HepG2 (cell line): ENCODE measurements around the gene BCL2L2. TPM values are rescaled to one million over a fixed set of nuclear protein-coding genes. Genes with fewer than 3 reads are reported as not detected.

Experiments used
- BRD4 ChIP-seq: sonication (generic); formaldehyde crosslinking; IDR thresholded peaks from 2 replicates; pipeline ENCODE4 v1.4.0; 2020; ENCODE audit warnings: missing genetic modification reagents
- ELF3 ChIP-seq: IDR thresholded peaks from 2 replicates; pipeline ENCODE4 v1.6.1; 2016; ENCODE audit warnings: missing genetic modification reagents, missing compliant biosample characterization
- FLYWCH1 ChIP-seq: sonication (generic); formaldehyde crosslinking; IDR thresholded peaks from 2 replicates; pipeline ENCODE4 v1.8.1; 2023; ENCODE audit warnings: mild to moderate bottlenecking, missing genetic modification reagents
- FOSL2 ChIP-seq: sonication (generic); formaldehyde crosslinking; IDR thresholded peaks from 2 replicates; pipeline ENCODE4 v1.4.0; 2020; ENCODE audit warnings: missing genetic modification reagents
- FOXC1 ChIP-seq: sonication (generic); formaldehyde crosslinking; IDR thresholded peaks from 2 replicates; pipeline ENCODE4 v1.8.0; 2022; ENCODE audit warnings: mild to moderate bottlenecking, missing genetic modification reagents, borderline replicate concordance
- HIVEP1 ChIP-seq: sonication (generic); formaldehyde crosslinking; IDR thresholded peaks from 2 replicates; pipeline ENCODE4 v1.4.0; 2020; ENCODE audit warnings: mild to moderate bottlenecking, missing genetic modification reagents
- JDP2 ChIP-seq: sonication (generic); formaldehyde crosslinking; IDR thresholded peaks from 2 replicates; pipeline ENCODE4 v1.8.1; 2022; ENCODE audit warnings: missing genetic modification reagents, borderline replicate concordance
- JUN ChIP-seq: sonication (generic); formaldehyde crosslinking; IDR thresholded peaks from 2 replicates; pipeline ENCODE4 v1.4.0; 2020; ENCODE audit warnings: mild to moderate bottlenecking, missing genetic modification reagents
- NFATC3 ChIP-seq: sonication (generic); formaldehyde crosslinking; IDR thresholded peaks from 2 replicates; pipeline ENCODE4 v1.5.1; 2020; ENCODE audit warnings: mild to moderate bottlenecking, missing genetic modification reagents
- PHF8 ChIP-seq: sonication (generic); formaldehyde crosslinking; IDR thresholded peaks from 2 replicates; pipeline ENCODE4 v1.5.0; 2020; ENCODE audit warnings: missing genetic modification reagents
- TEAD2 ChIP-seq: sonication (generic); formaldehyde crosslinking; IDR thresholded peaks from 2 replicates; pipeline ENCODE4 v1.9.0; 2021; ENCODE audit warnings: missing genetic modification reagents
- THAP11 ChIP-seq: IDR thresholded peaks from 2 replicates; pipeline ENCODE4 v1.6.1; 2016; ENCODE audit warnings: missing biosample characterization, missing genetic modification reagents
- TOE1 ChIP-seq: sonication (generic); formaldehyde crosslinking; IDR thresholded peaks from 2 replicates; pipeline ENCODE4 v1.4.0; 2020; ENCODE audit warnings: mild to moderate bottlenecking, missing genetic modification reagents
- YEATS4 ChIP-seq: sonication (generic); formaldehyde crosslinking; IDR thresholded peaks from 2 replicates; pipeline ENCODE4 v1.4.0; 2020; ENCODE audit warnings: missing genetic modification reagents, borderline replicate concordance
- ZNF446 ChIP-seq: sonication (generic); formaldehyde crosslinking; IDR thresholded peaks from 2 replicates; pipeline ENCODE4 v1.5.0; 2020; ENCODE audit warnings: mild to moderate bottlenecking, missing genetic modification reagents
- ZNF468 ChIP-seq: sonication (generic); formaldehyde crosslinking; IDR thresholded peaks from 2 replicates; pipeline ENCODE4 v1.8.0; 2022; ENCODE audit warnings: mild to moderate bottlenecking, moderate library complexity, missing genetic modification reagents
- ZNF550 ChIP-seq: sonication (generic); formaldehyde crosslinking; IDR thresholded peaks from 2 replicates; pipeline ENCODE4 v1.4.0; 2020; ENCODE audit warnings: mild to moderate bottlenecking, missing genetic modification reagents, borderline replicate concordance
- ZNF781 ChIP-seq: sonication (generic); formaldehyde crosslinking; IDR thresholded peaks from 2 replicates; pipeline ENCODE4 v1.5.1; 2020; ENCODE audit warnings: borderline replicate concordance, mild to moderate bottlenecking, missing genetic modification reagents; ENCODE audit errors: not compliant biosample characterization
- polyA plus RNA-seq, 8 experiments: library from polyadenylated mRNA; depleted of rRNA in 3 of 8; stranded (reverse) in 7 of 8; unstranded in 1 of 8; fragments of >200 nt; fragmentation: Illumina TruSeq in 4 of 8; extraction: Trizol in 4 of 8; gene quantifications; 2 replicates each; pipeline versions ENCODE4 v1.2.1 to v1.2.3, GENCODE V29; 2011 to 2016; ENCODE audit warnings: low read depth in 4 of 8, missing spikeins in 1 of 8, mixed read lengths in 1 of 8; ENCODE audit not compliant: insufficient read depth in 1 of 8
- total RNA-seq, 5 experiments: library from RNA; depleted of rRNA; stranded (reverse); fragments of >200 nt; fragmentation: Illumina TruSeq; extraction: Trizol; gene quantifications; 2 replicates each; pipeline ENCODE4 v1.2.3, GENCODE V29; 2016; ENCODE audit warnings: low read depth in 1 of 5
- TF ChIP-seq, protein P1 (sequence below): sonication (generic); formaldehyde crosslinking; IDR thresholded peaks from 2 replicates; pipeline ENCODE4 v1.8.0; 2022; ENCODE audit warnings: mild to moderate bottlenecking, missing genetic modification reagents
- TF ChIP-seq, protein P2 (sequence below): sonication (generic); formaldehyde crosslinking; IDR thresholded peaks from 2 replicates; pipeline ENCODE4 v1.8.0; 2022; ENCODE audit warnings: mild to moderate bottlenecking, missing genetic modification reagents; ENCODE audit not compliant: insufficient replicate concordance
- TF ChIP-seq, protein P3 (sequence below): sonication (generic); formaldehyde crosslinking; IDR thresholded peaks from 2 replicates; pipeline ENCODE4 v1.4.0; 2020; ENCODE audit warnings: missing genetic modification reagents
- TF ChIP-seq, protein P4 (sequence below): IDR thresholded peaks from 2 replicates; pipeline ENCODE4 v1.6.1; 2018; ENCODE audit warnings: missing genetic modification reagents

Gene BCL2L2
- total and polyA plus RNA-seq, 2 of the 13 experiments (the other 11 are each of a cell fraction or from before 2014, with no cell fraction given) = 28.1 to 49.8 TPM

DNA sequence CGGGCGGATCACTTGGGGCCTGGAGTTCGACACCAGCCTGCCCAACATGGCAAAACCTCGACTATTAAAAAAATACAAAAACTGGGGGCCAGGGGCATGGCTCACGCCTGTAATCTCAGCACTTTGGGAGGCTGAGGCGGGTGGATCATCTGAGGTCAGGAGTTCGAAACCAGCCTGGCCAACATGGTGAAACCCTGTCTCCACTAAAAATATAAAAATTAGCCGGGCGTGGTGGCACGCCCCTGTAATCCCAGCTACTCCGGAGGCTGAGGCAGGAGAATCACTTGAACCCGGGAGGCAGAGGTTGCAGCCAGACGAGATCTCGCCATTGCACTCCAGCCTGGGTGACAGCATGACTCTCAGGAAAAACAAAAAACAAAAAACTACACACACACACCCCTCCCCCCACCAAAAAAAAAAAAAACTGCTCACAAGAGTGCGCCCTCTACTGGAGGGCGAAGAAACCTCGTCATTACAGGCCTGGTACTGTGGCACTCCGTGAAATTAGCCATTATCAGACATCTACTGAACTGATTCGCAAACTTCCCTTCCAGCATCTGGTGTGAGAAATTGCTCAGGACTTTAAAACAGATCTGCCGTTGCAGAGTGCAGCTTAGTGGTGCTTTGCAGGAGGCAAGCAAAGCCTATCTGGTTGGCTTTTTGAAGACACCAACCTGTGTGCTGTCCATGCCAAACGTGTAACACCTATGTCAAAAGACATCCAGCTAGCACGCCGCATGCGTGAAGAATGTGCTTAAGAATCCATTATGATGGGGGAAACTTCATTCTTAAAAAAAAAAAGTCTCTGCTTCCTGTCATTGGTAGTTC, 11.7 kb upstream of the BCL2L2 start (continued):
- TF ChIP-seq, protein P1, sequence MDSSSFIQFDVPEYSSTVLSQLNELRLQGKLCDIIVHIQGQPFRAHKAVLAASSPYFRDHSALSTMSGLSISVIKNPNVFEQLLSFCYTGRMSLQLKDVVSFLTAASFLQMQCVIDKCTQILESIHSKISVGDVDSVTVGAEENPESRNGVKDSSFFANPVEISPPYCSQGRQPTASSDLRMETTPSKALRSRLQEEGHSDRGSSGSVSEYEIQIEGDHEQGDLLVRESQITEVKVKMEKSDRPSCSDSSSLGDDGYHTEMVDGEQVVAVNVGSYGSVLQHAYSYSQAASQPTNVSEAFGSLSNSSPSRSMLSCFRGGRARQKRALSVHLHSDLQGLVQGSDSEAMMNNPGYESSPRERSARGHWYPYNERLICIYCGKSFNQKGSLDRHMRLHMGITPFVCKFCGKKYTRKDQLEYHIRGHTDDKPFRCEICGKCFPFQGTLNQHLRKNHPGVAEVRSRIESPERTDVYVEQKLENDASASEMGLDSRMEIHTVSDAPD (CRISPR knock-in tag) = no peak
- TF ChIP-seq TEAD2 (CRISPR knock-in tag) = no peak
- TF ChIP-seq FOXC1 (CRISPR knock-in tag) = peak; percentile 56; the same call in 1 of the 2 replicates
- TF ChIP-seq NFATC3 = 0 out of 2 replicates have a peak, but pooled peaks have one; percentile 25
- no peak for TF ChIP-seq ZNF781 (CRISPR knock-in tag)
- TF ChIP-seq, protein P2, sequence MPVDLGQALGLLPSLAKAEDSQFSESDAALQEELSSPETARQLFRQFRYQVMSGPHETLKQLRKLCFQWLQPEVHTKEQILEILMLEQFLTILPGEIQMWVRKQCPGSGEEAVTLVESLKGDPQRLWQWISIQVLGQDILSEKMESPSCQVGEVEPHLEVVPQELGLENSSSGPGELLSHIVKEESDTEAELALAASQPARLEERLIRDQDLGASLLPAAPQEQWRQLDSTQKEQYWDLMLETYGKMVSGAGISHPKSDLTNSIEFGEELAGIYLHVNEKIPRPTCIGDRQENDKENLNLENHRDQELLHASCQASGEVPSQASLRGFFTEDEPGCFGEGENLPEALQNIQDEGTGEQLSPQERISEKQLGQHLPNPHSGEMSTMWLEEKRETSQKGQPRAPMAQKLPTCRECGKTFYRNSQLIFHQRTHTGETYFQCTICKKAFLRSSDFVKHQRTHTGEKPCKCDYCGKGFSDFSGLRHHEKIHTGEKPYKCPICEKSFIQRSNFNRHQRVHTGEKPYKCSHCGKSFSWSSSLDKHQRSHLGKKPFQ (CRISPR knock-in tag) = no peak
- no peak; the same call in 1 of the 2 replicates for TF ChIP-seq HIVEP1
- TF ChIP-seq PHF8 (CRISPR knock-in tag) = no peak
- no peak for TF ChIP-seq BRD4 (CRISPR knock-in tag)
- no peak for TF ChIP-seq FLYWCH1 (CRISPR knock-in tag)
- TF ChIP-seq, protein P3, sequence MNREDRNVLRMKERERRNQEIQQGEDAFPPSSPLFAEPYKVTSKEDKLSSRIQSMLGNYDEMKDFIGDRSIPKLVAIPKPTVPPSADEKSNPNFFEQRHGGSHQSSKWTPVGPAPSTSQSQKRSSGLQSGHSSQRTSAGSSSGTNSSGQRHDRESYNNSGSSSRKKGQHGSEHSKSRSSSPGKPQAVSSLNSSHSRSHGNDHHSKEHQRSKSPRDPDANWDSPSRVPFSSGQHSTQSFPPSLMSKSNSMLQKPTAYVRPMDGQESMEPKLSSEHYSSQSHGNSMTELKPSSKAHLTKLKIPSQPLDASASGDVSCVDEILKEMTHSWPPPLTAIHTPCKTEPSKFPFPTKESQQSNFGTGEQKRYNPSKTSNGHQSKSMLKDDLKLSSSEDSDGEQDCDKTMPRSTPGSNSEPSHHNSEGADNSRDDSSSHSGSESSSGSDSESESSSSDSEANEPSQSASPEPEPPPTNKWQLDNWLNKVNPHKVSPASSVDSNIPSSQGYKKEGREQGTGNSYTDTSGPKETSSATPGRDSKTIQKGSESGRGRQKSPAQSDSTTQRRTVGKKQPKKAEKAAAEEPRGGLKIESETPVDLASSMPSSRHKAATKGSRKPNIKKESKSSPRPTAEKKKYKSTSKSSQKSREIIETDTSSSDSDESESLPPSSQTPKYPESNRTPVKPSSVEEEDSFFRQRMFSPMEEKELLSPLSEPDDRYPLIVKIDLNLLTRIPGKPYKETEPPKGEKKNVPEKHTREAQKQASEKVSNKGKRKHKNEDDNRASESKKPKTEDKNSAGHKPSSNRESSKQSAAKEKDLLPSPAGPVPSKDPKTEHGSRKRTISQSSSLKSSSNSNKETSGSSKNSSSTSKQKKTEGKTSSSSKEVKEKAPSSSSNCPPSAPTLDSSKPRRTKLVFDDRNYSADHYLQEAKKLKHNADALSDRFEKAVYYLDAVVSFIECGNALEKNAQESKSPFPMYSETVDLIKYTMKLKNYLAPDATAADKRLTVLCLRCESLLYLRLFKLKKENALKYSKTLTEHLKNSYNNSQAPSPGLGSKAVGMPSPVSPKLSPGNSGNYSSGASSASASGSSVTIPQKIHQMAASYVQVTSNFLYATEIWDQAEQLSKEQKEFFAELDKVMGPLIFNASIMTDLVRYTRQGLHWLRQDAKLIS (CRISPR knock-in tag) = no peak
- TF ChIP-seq JDP2 (CRISPR knock-in tag) = no peak
- TF ChIP-seq YEATS4 (CRISPR knock-in tag) = peak; percentile 74
- TF ChIP-seq JUN (CRISPR knock-in tag) = no peak
- TF ChIP-seq, protein P4, sequence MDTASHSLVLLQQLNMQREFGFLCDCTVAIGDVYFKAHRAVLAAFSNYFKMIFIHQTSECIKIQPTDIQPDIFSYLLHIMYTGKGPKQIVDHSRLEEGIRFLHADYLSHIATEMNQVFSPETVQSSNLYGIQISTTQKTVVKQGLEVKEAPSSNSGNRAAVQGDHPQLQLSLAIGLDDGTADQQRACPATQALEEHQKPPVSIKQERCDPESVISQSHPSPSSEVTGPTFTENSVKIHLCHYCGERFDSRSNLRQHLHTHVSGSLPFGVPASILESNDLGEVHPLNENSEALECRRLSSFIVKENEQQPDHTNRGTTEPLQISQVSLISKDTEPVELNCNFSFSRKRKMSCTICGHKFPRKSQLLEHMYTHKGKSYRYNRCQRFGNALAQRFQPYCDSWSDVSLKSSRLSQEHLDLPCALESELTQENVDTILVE = no peak
- TF ChIP-seq FOSL2 = peak; percentile 42; the same call in 1 of the 2 replicates
- TF ChIP-seq ZNF446 = no peak
- TF ChIP-seq TOE1 (CRISPR knock-in tag) = no peak
- TF ChIP-seq ZNF550 = no peak
- no peak for TF ChIP-seq ELF3 (CRISPR knock-in tag)
- no peak for TF ChIP-seq ZNF468 (CRISPR knock-in tag)
- 0 out of 2 replicates have a peak, but pooled peaks have one; percentile 36 for TF ChIP-seq THAP11 (CRISPR knock-in tag)
